ENCODE data around the gene MARVELD2. TPM values are rescaled to one million over a fixed set of nuclear protein-coding genes. Genes with fewer than 3 reads are reported as not detected.

MARVELD2 gene
- total and polyA plus RNA-seq, 2 of the 13 experiments (the other 11 are each of a cell fraction or from before 2014, with no cell fraction given): 11.1 to 15.4 TPM

- TF ChIP-seq HMGXB4 (CRISPR knock-in tag; IDR thresholded peaks at IDR 0.05; ENCODE audit: borderline replicate concordance in 1 of 2, low read depth in 1 of 2): peak in 1 of 2 experiments; percentile 63; a peak in 1 of 4 replicates
- no peak for TF ChIP-seq ZNF44 (CRISPR knock-in tag; IDR thresholded peaks at IDR 0.05)
- TF ChIP-seq ZNF496 (CRISPR knock-in tag; IDR thresholded peaks at IDR 0.05; ENCODE audit: insufficient replicate concordance): no peak
- no peak for TF ChIP-seq ZNF367 (CRISPR knock-in tag; IDR thresholded peaks at IDR 0.05; ENCODE audit: borderline replicate concordance)
- 0 out of 2 replicates have a peak, but pooled peaks have one; percentile 21 for TF ChIP-seq ZNF446 (CRISPR knock-in tag; IDR thresholded peaks at IDR 0.05)
- no peak for TF ChIP-seq NFYB (CRISPR knock-in tag; IDR thresholded peaks at IDR 0.05)
- no peak for TF ChIP-seq DRAP1 (CRISPR knock-in tag; IDR thresholded peaks at IDR 0.05)
- TF ChIP-seq NKX3-1 (CRISPR knock-in tag; IDR thresholded peaks at IDR 0.05): no peak
- no peak for TF ChIP-seq ZNF24 (IDR thresholded peaks at IDR 0.05)
- peak; percentile 4; the same call in 1 of the 2 replicates for TF ChIP-seq ZNF224 (CRISPR knock-in tag; IDR thresholded peaks at IDR 0.05)
- no peak for TF ChIP-seq ZNF333 (CRISPR knock-in tag; IDR thresholded peaks at IDR 0.05; ENCODE audit: borderline replicate concordance)
- no peak for TF ChIP-seq JUNB (CRISPR knock-in tag; IDR thresholded peaks at IDR 0.05; ENCODE audit: borderline replicate concordance)
- TF ChIP-seq ZNF691 (CRISPR knock-in tag; IDR thresholded peaks at IDR 0.05; ENCODE audit: borderline replicate concordance, low read depth): no peak
- no peak for TF ChIP-seq KAT2B (IDR thresholded peaks at IDR 0.05; ENCODE audit: borderline replicate concordance, low read depth, low read length)
- TF ChIP-seq ZNF253 (CRISPR knock-in tag; IDR thresholded peaks at IDR 0.05; ENCODE audit: borderline replicate concordance): 0 out of 2 replicates have a peak, but pooled peaks have one; percentile 15
- TF ChIP-seq ETV6 (CRISPR knock-in tag; conservative IDR thresholded peaks at IDR 0.05): no peak
- TF ChIP-seq ZBTB20 (CRISPR knock-in tag; IDR thresholded peaks at IDR 0.05; ENCODE audit: borderline replicate concordance, low read depth): peak; percentile 6; the same call in 1 of the 2 replicates
- TF ChIP-seq CEBPB (IDR thresholded peaks at IDR 0.05; ENCODE audit: borderline replicate concordance, low read depth, low read length): no peak
- no peak for TF ChIP-seq KDM6A (CRISPR knock-in tag; IDR thresholded peaks at IDR 0.05; ENCODE audit: low read depth)
- TF ChIP-seq ZNF781 (CRISPR knock-in tag; IDR thresholded peaks at IDR 0.05; ENCODE audit: borderline replicate concordance, not compliant biosample characterization): no peak
- no peak; the same call in 1 of the 2 replicates for TF ChIP-seq RNF219 (CRISPR knock-in tag; IDR thresholded peaks at IDR 0.05)
- TF ChIP-seq ZNF143 (CRISPR knock-in tag; IDR thresholded peaks at IDR 0.05): no peak
- no peak for TF ChIP-seq CENPX (CRISPR knock-in tag; IDR thresholded peaks at IDR 0.05)
These were observed 78.0 kb downstream of the MARVELD2 start (continued) for GRCh38 chr5:69492923-69493395.

All from HepG2 (cell line).